Activated T-helper 1 cell treated with anti-CD3 and anti-CD28 coated beads, Interleukin-2, amount 50 U/mL, for 16 hours (primary cell): ENCODE measurements around the gene CAMK4.

Experiments
- DNase-seq, 2 donors: peaks; one replicate each; pipeline ENCODE4 v3.0.0-alpha.2; 2020; ENCODE audit warnings: low read depth in 1 of 2, low spot score in 1 of 2

CAMK4 gene

GRCh38 chr5:111223787-111224560, at the start of gene CAMK4:
CAMK4 (plus strand) TSS chr5:111224384; CDS start chr5:111224484, 100 bp downstream.
- peak; percentile 61 to 70 for DNase-seq

GRCh38 chr5:111183064-111183463, 41.1 kb upstream of the CAMK4 start:
- DNase-seq = no peak

- no peak for DNase-seq
Observed at GRCh38 chr5:111187079-111187478, 37.1 kb upstream of the CAMK4 start.

- DNase-seq = no peak
Observed at GRCh38 chr5:111194053-111194452, 30.1 kb upstream of the CAMK4 start.

- no peak for DNase-seq
Observed at GRCh38 chr5:111194925-111195324, 29.3 kb upstream of the CAMK4 start.

GRCh38 chr5:111197523-111197922, 26.7 kb upstream of the CAMK4 start:
- no peak for DNase-seq

GRCh38 chr5:111198281-111198966, 25.8 kb upstream of the CAMK4 start:
- no peak for DNase-seq

- DNase-seq = no peak
Observed at GRCh38 chr5:111200828-111201227, 23.4 kb upstream of the CAMK4 start.

- no peak for DNase-seq
Observed at GRCh38 chr5:111201705-111202104, 22.5 kb upstream of the CAMK4 start.

- no peak for DNase-seq
Observed at GRCh38 chr5:111211341-111211740, 12.8 kb upstream of the CAMK4 start.

GRCh38 chr5:111214052-111214742, 10.0 kb upstream of the CAMK4 start:
- no peak for DNase-seq

GRCh38 chr5:111215971-111216370, 8.2 kb upstream of the CAMK4 start:
- DNase-seq = no peak

- no peak for DNase-seq
Observed at GRCh38 chr5:111221139-111221538, 3.0 kb upstream of the CAMK4 start.

- DNase-seq = no peak
Observed at GRCh38 chr5:111223101-111223786, 940 bp upstream of the CAMK4 start.

GRCh38 chr5:111224561-111225345, 569 bp downstream of the CAMK4 start:
- no peak for DNase-seq

GRCh38 chr5:111225926-111226325, 1.7 kb downstream of the CAMK4 start:
- DNase-seq = no peak

GRCh38 chr5:111226556-111226955, 2.4 kb downstream of the CAMK4 start:
- no peak for DNase-seq

GRCh38 chr5:111227226-111227782, 3.1 kb downstream of the CAMK4 start:
- no peak for DNase-seq

- no peak for DNase-seq
Observed at GRCh38 chr5:111227801-111228200, 3.6 kb downstream of the CAMK4 start.

GRCh38 chr5:111228520-111229220, 4.5 kb downstream of the CAMK4 start:
- no peak for DNase-seq
